Natural killer cell (primary cell): ENCODE measurements around the gene TMEM51. TPM values are rescaled to one million over a fixed set of nuclear protein-coding genes. Genes with fewer than 3 reads are reported as not detected.

Source experiments
- ATAC-seq, 3 donors: fragments of 150-1000 bp in 2 of 3; fragments of 200-7000 bp in 1 of 3; cut with Tn5 transposase; 1 replicate in 1 of 3; 2 replicates in 2 of 3; pipeline ENCODE4 v1.10.0; 2021; ENCODE audit warnings: mild to moderate bottlenecking in 2 of 3, moderate library complexity in 2 of 3
- DNase-seq, 2 donors: peaks; one replicate each; pipeline versions ENCODE4 v3.0.0 to v3.0.0-alpha.2; 2013 to 2021; ENCODE audit warnings: mixed read lengths in 1 of 2
- H3K27ac ChIP-seq: one replicate; pipeline ENCODE4 v1.5.1; 2013; ENCODE audit warnings: mild to moderate bottlenecking, low read length
- H3K27me3 ChIP-seq: one replicate; pipeline ENCODE4 v1.6.1; 2013; ENCODE audit warnings: low read length; ENCODE audit not compliant: control insufficient read depth, insufficient read depth
- H3K36me3 ChIP-seq: one replicate; pipeline ENCODE4 v1.6.1; 2013; ENCODE audit warnings: low read length; ENCODE audit not compliant: control insufficient read depth, insufficient read depth
- H3K4me1 ChIP-seq: one replicate; pipeline ENCODE4 v1.6.1; 2013; ENCODE audit warnings: low read length; ENCODE audit not compliant: control insufficient read depth, insufficient read depth
- H3K4me3 ChIP-seq: one replicate; pipeline ENCODE4 v1.5.1; 2013; ENCODE audit warnings: low read length
- H3K9me3 ChIP-seq: one replicate; pipeline ENCODE4 v1.6.1; 2013; ENCODE audit warnings: low read length; ENCODE audit not compliant: control insufficient read depth, insufficient read depth
- H3K27ac Mint-ChIP-seq, 2 donors: one replicate each; pipeline ENCODE4 v1.8.0; 2022; ENCODE audit warnings: mild to moderate bottlenecking in 2 of 2, mixed read lengths in 2 of 2, moderate library complexity in 1 of 2
- H3K27me3 Mint-ChIP-seq, 2 donors: one replicate each; pipeline ENCODE4 v1.8.0; 2022; ENCODE audit warnings: low read depth in 2 of 2, mixed read lengths in 2 of 2
- H3K36me3 Mint-ChIP-seq: one replicate; pipeline ENCODE4 v1.8.0; 2022; ENCODE audit warnings: mixed read lengths
- H3K4me1 Mint-ChIP-seq, 2 donors: one replicate each; pipeline ENCODE4 v1.8.0; 2022; ENCODE audit warnings: mixed read lengths in 2 of 2
- H3K4me3 Mint-ChIP-seq: one replicate; pipeline ENCODE4 v1.8.0; 2022; ENCODE audit warnings: mild to moderate bottlenecking, moderate library complexity, mixed read lengths
- H3K9me3 Mint-ChIP-seq, 2 donors: one replicate each; pipeline ENCODE4 v1.8.0; 2022; ENCODE audit warnings: mixed read lengths in 2 of 2
- WGBS: methylation state at CpG from one replicate; pipeline ENCODE4 v1.1.7; 2013; ENCODE audit warnings: missing lambda C conversion rate; ENCODE audit not compliant: insufficient coverage; 5-methylcytosine and 5-hydroxymethylcytosine counted together
- intact Hi-C: fragments of 100-400 bp; cut with micrococcal nuclease; formaldehyde crosslinking; loops from one replicate; pipeline ENCODE4 v1.14.2; 2022
- total RNA-seq, 4 donors: library from RNA; stranded (reverse); fragments of 120-200 nt in 1 of 4; gene quantifications; one replicate each; pipeline versions ENCODE4 v1.2.3 to v1.2.4, GENCODE V29; 2013 to 2022
- TF ChIP-seq, protein P1 (sequence below): fragments of 200-600 bp; IDR thresholded peaks from one replicate; pipeline ENCODE4 v1.8.0; 2022; ENCODE audit warnings: antibody characterized with exemption

Gene TMEM51
- total RNA-seq, 3 donors from 2014 or later (not counting 1 experiment from before 2014, with no cell fraction given) = not detected

DNA sequence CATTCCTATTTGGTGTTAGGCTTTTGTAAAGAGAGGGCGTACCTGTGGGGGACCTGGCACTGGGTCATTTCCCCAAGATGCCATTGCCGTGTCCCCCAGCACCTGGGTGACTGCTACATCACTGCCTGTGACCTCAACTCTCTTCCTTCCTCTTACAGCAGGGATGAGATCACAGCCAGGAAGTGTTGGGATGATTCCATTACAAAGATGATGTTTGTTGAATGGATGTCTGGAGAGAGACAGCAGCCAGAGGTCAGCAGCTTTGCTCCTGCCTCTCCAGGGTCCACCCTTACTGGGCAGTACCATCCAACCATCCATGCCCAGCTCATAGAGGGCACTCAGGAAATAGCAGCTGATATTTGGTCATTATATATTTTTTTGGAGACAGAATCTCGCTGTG is 35.1 kb downstream of the TMEM51 start:
- Histone ChIP-seq H3K4me1 (no peaks in the 10 kb centered on the region), H3K36me3 (no peaks in the 10 kb centered on the region), H3K9me3 (no peaks in the 10 kb centered on the region), H3K27me3 (no peaks in the 10 kb centered on the region), H3K27ac (no peak overlapping the region), H3K4me3 (no peak overlapping the region)
- H3K9me3 Mint-ChIP-seq = no peaks in the 10 kb centered on the region
- intact Hi-C loops = no loop called here
- no peak overlapping the region for H3K4me3 Mint-ChIP-seq
- H3K36me3 Mint-ChIP-seq = no peaks in the 10 kb centered on the region
- 95% methylated on average over 2 of the region's 3 CpGs for WGBS
- H3K27ac Mint-ChIP-seq = no peak overlapping the region
- H3K27me3 Mint-ChIP-seq = peaks cover 4 to 6% of the 10 kb centered on the region in 2 donors
- TF ChIP-seq, protein P1, sequence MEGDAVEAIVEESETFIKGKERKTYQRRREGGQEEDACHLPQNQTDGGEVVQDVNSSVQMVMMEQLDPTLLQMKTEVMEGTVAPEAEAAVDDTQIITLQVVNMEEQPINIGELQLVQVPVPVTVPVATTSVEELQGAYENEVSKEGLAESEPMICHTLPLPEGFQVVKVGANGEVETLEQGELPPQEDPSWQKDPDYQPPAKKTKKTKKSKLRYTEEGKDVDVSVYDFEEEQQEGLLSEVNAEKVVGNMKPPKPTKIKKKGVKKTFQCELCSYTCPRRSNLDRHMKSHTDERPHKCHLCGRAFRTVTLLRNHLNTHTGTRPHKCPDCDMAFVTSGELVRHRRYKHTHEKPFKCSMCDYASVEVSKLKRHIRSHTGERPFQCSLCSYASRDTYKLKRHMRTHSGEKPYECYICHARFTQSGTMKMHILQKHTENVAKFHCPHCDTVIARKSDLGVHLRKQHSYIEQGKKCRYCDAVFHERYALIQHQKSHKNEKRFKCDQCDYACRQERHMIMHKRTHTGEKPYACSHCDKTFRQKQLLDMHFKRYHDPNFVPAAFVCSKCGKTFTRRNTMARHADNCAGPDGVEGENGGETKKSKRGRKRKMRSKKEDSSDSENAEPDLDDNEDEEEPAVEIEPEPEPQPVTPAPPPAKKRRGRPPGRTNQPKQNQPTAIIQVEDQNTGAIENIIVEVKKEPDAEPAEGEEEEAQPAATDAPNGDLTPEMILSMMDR = no peak
- ATAC-seq = no peak
- no peaks in the 10 kb centered on the region for H3K4me1 Mint-ChIP-seq
- DNase-seq = no peak

DNA sequence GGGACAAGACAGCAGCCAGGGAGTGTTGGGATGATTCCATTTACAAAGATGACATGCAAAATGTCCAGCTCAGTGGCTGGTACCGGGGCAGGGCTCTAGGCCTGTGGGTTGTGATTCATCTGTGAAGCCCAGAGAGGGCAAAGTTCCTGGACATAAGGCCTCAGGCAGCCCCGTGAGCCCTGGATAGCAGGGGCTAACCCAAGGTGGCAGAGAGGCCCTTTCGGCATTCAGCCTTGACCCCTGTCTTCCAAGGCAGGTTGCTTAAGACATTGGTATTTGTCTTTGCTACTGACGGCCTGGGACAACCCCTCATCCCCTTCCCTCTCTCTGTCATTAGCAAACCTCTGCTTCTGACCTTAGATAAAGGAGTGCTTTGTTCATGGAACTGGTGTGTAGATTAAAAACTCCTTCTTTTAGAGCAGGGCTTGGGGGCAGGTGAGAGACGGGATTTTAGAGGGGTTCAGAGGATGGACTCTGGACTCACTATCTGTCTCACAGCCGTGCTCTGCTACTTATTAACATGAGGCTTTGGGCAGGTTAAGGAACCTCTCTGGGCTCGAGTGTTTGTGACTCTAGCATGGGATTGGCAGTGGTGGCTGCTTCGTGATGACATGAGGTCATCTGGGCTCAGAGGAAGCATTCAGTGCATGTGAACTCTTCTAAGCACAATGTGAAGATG is 36.3 kb downstream of the TMEM51 start:
- ATAC-seq = no peak
- Mint-ChIP-seq H3K36me3 (no peaks in the 10 kb centered on the region), H3K27ac (no peak overlapping the region), H3K9me3 (no peaks in the 10 kb centered on the region), H3K27me3 (peaks cover 0 to 4% of the 10 kb centered on the region in 2 donors), H3K4me3 (no peak overlapping the region), H3K4me1 (no peaks in the 10 kb centered on the region)
- Histone ChIP-seq H3K4me1 (no peaks in the 10 kb centered on the region), H3K36me3 (no peaks in the 10 kb centered on the region), H3K9me3 (no peaks in the 10 kb centered on the region), H3K4me3 (no peak overlapping the region), H3K27me3 (no peaks in the 10 kb centered on the region), H3K27ac (no peak overlapping the region)
- WGBS = 89% methylated on average over 8 of the region's 8 CpGs
- TF ChIP-seq, protein P1 = no peak
- intact Hi-C loops = no loop called here
- DNase-seq = no peak

DNA sequence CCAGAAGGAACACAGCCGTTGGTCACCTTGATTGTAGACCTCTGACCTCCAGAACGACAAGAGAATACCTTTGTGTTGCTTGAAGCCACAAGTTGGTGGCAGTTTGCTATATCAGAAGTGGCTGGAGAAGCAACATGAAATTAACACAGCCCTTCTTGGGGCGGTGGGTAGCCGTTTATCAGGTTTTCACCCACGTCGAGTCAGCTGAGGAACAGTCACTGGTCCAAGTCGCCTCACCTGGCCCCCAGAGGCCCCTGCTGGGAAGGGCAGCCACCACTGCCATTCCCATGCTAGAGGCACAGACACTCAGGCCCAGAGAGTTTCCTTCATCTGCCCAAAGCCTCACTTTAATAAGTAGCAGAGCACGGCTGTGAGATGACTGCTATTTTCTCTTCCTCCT is 37.7 kb downstream of the TMEM51 start:
- TF ChIP-seq, protein P1 = no peak
- no peaks in the 10 kb centered on the region for H3K36me3 Mint-ChIP-seq
- peaks cover 0 to 4% of the 10 kb centered on the region in 2 donors for H3K27me3 Mint-ChIP-seq
- H3K4me3 ChIP-seq = no peak overlapping the region
- DNase-seq (no peak), ATAC-seq (no peak)
- no peaks in the 10 kb centered on the region for H3K4me1 ChIP-seq
- H3K9me3 Mint-ChIP-seq = no peaks in the 10 kb centered on the region
- no peak overlapping the region for H3K4me3 Mint-ChIP-seq
- H3K27ac ChIP-seq = no peak overlapping the region
- intact Hi-C loops = no loop called here
- whole genome bisulfite sequencing = 85% methylated on average over 8 of the region's 8 CpGs
- no peaks in the 10 kb centered on the region for H3K9me3 ChIP-seq
- no peaks in the 10 kb centered on the region for H3K36me3 ChIP-seq
- no peaks in the 10 kb centered on the region for H3K4me1 Mint-ChIP-seq
- H3K27ac Mint-ChIP-seq = no peak overlapping the region
- H3K27me3 ChIP-seq = no peaks in the 10 kb centered on the region

DNA sequence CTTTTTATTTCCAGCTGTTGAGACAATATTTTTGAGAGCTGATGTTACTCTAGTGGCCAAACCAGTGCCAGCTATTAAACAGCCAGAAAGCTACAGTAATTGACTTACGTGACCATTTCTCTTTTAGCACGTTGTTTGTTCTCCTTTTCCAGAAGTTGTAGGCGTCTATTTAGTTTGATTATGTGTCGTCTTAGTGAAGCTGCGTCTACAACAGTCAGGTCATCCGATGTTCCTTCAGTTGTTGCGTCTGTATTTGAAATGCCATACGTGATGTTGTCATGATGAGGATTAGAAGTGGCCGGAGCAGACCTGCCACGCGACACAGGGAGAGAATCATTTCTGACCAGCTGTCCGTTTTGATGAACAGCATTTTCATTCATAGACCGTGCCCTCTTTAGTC is 38.2 kb downstream of the TMEM51 start:
- ATAC-seq (no peak), DNase-seq (no peak)
- Histone ChIP-seq H3K4me1 (no peaks in the 10 kb centered on the region), H3K27ac (no peak overlapping the region), H3K9me3 (no peaks in the 10 kb centered on the region), H3K36me3 (no peaks in the 10 kb centered on the region), H3K4me3 (no peak overlapping the region), H3K27me3 (no peaks in the 10 kb centered on the region)
- Mint-ChIP-seq H3K36me3 (no peaks in the 10 kb centered on the region), H3K9me3 (no peaks in the 10 kb centered on the region), H3K27me3 (peaks cover 0 to 4% of the 10 kb centered on the region in 2 donors), H3K4me3 (no peak overlapping the region), H3K4me1 (no peaks in the 10 kb centered on the region), H3K27ac (no peak overlapping the region)
- intact Hi-C loops = no loop called here
- 85% methylated on average over 13 of the region's 13 CpGs for WGBS
- TF ChIP-seq, protein P1 = no peak
